Measurements from ENCODE around the gene LRRC4C. TPM values are rescaled to one million over a fixed set of nuclear protein-coding genes. Genes with fewer than 3 reads are reported as not detected.

The LRRC4C gene
- 1 to 10 TPM in 1 of 2 donors, under 1 TPM in 1; 0.40 to 5.3 TPM for total RNA-seq
- polyA plus RNA-seq, result under 1 TPM; 0.33 to 0.47 TPM
- long read RNA-seq, donor 1, result 0 reads
- long read RNA-seq, donor 2, result 0 reads
- long read RNA-seq, donor 3, result 0 reads
- long read RNA-seq, donor 4, result 0 reads
- long read RNA-seq, donor 5, result 0 reads

DNA sequence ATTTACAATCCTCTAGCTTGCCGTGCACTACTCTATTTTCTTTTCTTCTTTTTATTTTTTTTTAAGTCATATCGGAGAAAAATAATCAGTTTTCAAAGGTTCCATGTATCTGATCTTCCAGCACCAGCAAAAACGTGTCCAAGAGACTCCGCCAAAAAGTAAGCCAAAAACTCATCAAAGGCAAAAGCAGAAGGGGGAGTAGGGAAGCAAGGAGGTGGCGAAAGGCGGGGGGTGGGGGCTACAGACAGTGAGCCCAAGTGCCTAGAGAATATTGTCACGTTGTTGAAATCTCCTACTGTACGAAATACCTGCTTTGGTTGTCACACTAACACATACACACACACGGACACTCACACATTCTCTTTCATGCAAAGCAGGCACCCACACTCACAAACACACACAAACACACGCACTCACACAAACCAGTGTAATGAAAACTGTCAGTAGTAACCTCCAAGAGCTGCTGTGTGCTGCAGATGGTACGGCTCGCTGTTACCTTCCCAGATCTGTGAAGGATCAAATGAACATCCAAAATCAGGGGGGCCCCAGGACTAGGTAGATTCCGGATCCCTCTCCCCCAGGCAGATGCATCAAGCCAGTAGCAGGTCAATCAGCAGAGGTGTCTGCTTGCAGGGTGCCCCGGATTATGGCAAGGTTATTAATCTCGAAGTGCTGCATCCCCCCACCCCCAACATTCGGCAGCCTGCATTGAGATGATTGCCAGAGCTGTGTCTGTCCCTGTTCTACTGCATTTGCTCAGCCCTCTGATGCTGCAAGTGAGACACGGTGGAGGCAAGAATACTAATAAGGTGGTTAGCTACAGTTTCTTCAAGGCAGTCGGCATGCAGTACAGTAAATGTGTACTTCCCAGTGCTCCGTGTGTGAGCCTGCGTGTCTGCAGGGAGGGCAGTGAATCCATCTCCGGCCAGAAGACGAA, at the start of gene LRRC4C:
TSS of gene LRRC4C (minus strand) at position 188 of the 937 bp plus-strand sequence.
- Histone ChIP-seq H3K4me1 (ENCODE audit: control insufficient read depth in 5 of 5, insufficient read depth in 5 of 5, low read length in 5 of 5) (peaks cover 0 to 8% (median 0%) of the 10 kb centered on the region in 5 donors), H3K36me3 (ENCODE audit: control insufficient read depth in 4 of 4, insufficient read depth in 4 of 4, low read length in 4 of 4) (no peaks in the 10 kb centered on the region), H3K9ac (ENCODE audit: insufficient read depth in 1 of 2, low read length in 2 of 2) (no peak within 1 kb of the TSS), H3K9me3 (ENCODE audit: control insufficient read depth in 4 of 4, insufficient read depth in 3 of 4, low read length in 3 of 4) (no peaks in the 10 kb centered on the region), H3K27me3 (ENCODE audit: control insufficient read depth in 3 of 3, insufficient read depth in 3 of 3, low read length in 2 of 3) (peaks cover 0 to 14% (median 12%) of the 10 kb centered on the region in 3 donors), H3K27ac (ENCODE audit: low read depth in 1 of 2, low read length in 1 of 2) (no peak within 1 kb of the TSS), H3K4me3 (no peak within 1 kb of the TSS)
- no peak for DNase-seq
- TF ChIP-seq, protein P1, sequence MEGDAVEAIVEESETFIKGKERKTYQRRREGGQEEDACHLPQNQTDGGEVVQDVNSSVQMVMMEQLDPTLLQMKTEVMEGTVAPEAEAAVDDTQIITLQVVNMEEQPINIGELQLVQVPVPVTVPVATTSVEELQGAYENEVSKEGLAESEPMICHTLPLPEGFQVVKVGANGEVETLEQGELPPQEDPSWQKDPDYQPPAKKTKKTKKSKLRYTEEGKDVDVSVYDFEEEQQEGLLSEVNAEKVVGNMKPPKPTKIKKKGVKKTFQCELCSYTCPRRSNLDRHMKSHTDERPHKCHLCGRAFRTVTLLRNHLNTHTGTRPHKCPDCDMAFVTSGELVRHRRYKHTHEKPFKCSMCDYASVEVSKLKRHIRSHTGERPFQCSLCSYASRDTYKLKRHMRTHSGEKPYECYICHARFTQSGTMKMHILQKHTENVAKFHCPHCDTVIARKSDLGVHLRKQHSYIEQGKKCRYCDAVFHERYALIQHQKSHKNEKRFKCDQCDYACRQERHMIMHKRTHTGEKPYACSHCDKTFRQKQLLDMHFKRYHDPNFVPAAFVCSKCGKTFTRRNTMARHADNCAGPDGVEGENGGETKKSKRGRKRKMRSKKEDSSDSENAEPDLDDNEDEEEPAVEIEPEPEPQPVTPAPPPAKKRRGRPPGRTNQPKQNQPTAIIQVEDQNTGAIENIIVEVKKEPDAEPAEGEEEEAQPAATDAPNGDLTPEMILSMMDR (IDR thresholded peaks at IDR 0.05; ENCODE audit: control extremely low read depth, extremely low read depth), result no peak
- WGBS, 2 donors, result 11 to 14% methylated on average over 22 of the region's 22 CpGs
- ATAC-seq (ENCODE audit: insufficient read depth, low FRiP score), result no peak

DNA sequence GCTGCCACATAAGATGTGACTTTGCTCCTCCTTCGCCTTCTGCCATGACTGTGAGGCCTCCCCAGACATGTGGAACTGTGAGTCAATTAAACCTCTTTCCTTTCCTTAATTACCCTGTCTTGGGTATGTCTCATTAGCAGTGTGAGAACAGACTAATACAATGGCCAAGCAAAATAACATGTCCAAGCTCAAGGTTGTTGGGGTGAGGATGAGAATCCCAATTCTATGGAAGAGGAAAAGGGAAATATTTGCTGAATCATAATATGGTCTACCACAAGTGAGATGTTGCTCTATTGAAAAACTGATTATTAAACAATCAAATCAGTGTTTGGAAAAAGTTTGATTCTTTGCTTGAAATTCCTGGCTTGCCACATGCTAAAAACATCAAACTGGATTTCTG, 48.7 kb upstream of the LRRC4C start:
- TF ChIP-seq, protein P1 (IDR thresholded peaks at IDR 0.05; ENCODE audit: control extremely low read depth, extremely low read depth), result no peak
- ATAC-seq (ENCODE audit: insufficient read depth, low FRiP score) (no peak), DNase-seq (no peak)
- Histone ChIP-seq H3K27ac (ENCODE audit: low read depth in 1 of 2, low read length in 1 of 2) (no peak overlapping the region), H3K4me1 (ENCODE audit: control insufficient read depth in 5 of 5, insufficient read depth in 5 of 5, low read length in 5 of 5) (no peaks in the 10 kb centered on the region), H3K9me3 (ENCODE audit: control insufficient read depth in 4 of 4, insufficient read depth in 3 of 4, low read length in 3 of 4) (peaks cover 0 to 2% (median 0%) of the 10 kb centered on the region in 4 donors), H3K36me3 (ENCODE audit: control insufficient read depth in 4 of 4, insufficient read depth in 4 of 4, low read length in 4 of 4) (no peaks in the 10 kb centered on the region), H3K27me3 (ENCODE audit: control insufficient read depth in 3 of 3, insufficient read depth in 3 of 3, low read length in 2 of 3) (no peaks in the 10 kb centered on the region), H3K4me3 (no peak overlapping the region), H3K9ac (ENCODE audit: insufficient read depth in 1 of 2, low read length in 2 of 2) (no peak overlapping the region)
- 83 to 94% methylated on average over 1 of the region's 1 CpG for WGBS, 2 donors

DNA sequence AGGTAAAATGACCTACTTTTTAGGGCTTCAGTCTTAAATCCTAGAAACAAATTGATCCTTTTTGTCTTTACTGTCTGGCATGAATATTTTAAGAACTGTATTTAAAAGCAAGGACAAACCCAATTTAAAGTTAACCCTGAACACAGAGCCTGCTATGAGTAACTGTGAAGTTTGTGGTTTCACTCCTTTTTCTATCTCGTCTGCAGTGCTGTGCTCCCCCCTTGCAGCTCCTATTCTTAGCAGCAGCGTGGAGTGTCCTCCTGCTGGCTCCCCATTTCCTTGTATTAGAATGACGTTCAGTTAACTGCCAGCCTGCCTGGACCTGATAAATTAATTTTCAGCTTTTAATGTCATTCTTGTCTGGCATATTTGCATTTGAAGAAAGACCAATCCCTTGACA, 40.0 kb upstream of the LRRC4C start:
- Histone ChIP-seq H3K9ac (ENCODE audit: insufficient read depth in 1 of 2, low read length in 2 of 2) (no peak overlapping the region), H3K4me1 (ENCODE audit: control insufficient read depth in 5 of 5, insufficient read depth in 5 of 5, low read length in 5 of 5) (peaks cover 0 to 1% (median 0%) of the 10 kb centered on the region in 5 donors), H3K4me3 (no peak overlapping the region), H3K27ac (ENCODE audit: low read depth in 1 of 2, low read length in 1 of 2) (no peak overlapping the region), H3K36me3 (ENCODE audit: control insufficient read depth in 4 of 4, insufficient read depth in 4 of 4, low read length in 4 of 4) (no peaks in the 10 kb centered on the region), H3K27me3 (ENCODE audit: control insufficient read depth in 3 of 3, insufficient read depth in 3 of 3, low read length in 2 of 3) (no peaks in the 10 kb centered on the region), H3K9me3 (ENCODE audit: control insufficient read depth in 4 of 4, insufficient read depth in 3 of 4, low read length in 3 of 4) (peaks cover 0 to 1% (median 0%) of the 10 kb centered on the region in 4 donors)
- ATAC-seq (ENCODE audit: insufficient read depth, low FRiP score), result no peak
- 17 to 21% methylated on average over 3 of the region's 3 CpGs for WGBS, 2 donors
- no peak for DNase-seq
- TF ChIP-seq, protein P1 (IDR thresholded peaks at IDR 0.05; ENCODE audit: control extremely low read depth, extremely low read depth), result no peak

All from lung (tissue), 16 donors.